ENCODE data around the gene FXN.
A peak's percentile ranks its signal among the peaks of the same experiment; 100 is the strongest.
"Not testable (repeated sequence)": the region's sequence is repeated elsewhere in the genome, so short reads cannot be mapped to it uniquely, and the experiment has no call there.

Gene FXN

GRCh38 chr9:69027355-69028097 lies 8.0 kb upstream of the FXN start:
- no peak for DNase-seq

DNA sequence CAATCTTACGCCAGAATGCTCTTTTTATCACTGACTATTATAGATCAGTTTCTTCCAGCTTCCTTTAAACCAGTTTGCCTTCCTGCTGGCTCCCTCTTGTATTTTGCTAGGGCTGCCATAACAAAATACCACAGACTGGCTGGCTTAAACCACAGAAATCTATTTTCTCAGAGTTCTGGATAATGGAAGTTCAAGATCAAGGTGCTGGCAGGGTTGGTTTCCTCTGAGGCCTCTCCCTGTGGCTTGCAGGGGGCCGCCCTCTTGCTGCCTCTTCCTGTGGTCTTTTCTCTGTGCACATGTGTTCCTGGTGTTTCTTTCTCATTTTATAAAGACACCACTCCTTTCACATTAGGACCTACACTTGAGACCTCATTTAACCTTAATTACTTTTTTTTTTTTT lies 6.8 kb upstream of the FXN start:
- DNase-seq: peak; percentile 41

DNA sequence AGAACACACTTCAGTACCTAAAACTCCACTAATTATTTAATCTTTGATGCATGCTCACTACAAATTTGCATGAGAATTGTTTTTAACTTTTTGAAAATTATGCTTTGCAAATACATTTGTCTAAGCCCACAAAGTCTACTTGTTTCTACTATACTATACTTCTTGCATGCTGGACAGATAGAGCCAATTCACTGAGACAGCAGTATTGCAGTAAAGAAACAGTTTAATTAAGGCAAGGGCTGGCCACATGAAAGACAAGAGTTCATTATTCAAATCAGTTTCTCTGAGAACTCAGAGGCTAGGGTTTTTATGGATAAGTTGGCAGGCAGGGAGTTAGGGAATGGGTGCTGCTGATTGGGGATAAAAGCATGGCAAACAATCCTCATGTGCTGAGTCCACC lies 6.0 kb upstream of the FXN start:
- no peak for DNase-seq

GRCh38 chr9:69030851-69031645 lies 4.5 kb upstream of the FXN start:
- no peak for DNase-seq

DNA sequence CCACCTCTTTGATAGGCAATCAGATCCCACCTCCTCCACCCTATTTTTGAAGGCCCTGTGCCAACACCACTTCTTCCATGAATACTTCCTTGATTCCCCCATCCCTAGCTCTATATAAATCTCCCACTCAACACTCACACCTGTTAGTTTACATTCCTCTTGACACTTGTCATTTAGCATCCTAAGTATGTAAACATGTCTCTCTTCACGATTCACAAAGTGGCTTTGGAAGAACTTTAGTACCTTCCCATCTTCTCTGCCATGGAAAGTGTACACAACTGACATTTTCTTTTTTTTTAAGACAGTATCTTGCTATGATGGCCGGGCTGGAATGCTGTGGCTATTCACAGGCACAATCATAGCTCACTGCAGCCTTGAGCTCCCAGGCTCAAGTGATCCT lies 1.5 kb upstream of the FXN start:
- no peak for DNase-seq

DNA sequence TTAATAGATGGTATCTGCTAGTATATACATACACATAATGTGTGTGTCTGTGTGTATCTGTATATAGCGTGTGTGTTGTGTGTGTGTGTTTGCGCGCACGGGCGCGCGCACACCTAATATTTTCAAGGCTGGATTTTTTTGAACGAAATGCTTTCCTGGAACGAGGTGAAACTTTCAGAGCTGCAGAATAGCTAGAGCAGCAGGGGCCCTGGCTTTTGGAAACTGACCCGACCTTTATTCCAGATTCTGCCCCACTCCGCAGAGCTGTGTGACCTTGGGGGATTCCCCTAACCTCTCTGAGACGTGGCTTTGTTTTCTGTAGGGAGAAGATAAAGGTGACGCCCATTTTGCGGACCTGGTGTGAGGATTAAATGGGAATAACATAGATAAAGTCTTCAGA lies 757 bp downstream of the FXN start:
- peak; percentile 26 for DNase-seq

GRCh38 chr9:69036799-69037198 lies 1.2 kb downstream of the FXN start:
- DNase-seq: no peak

DNA sequence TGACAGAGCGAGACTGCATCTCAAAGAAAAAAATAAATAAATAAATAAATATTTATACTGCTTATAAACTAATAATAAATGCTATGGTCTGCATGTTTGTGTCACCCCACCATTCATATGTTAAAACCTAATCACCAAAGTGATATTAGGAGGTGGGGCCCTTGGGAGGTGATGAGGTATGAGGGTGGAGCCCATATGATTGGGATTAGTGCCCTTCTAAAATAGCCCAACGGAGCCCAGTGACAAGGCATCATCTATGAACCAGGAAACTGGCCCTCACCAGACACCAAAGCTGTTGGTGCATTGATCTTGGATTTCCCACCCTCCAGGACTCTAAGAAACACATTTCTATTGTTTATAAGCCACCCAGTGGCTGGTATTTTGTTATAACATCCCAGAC lies 5.1 kb downstream of the FXN start:
- no peak for DNase-seq

GRCh38 chr9:69044240-69045219 lies 9.0 kb downstream of the FXN start:
- DNase-seq: no peak

DNA sequence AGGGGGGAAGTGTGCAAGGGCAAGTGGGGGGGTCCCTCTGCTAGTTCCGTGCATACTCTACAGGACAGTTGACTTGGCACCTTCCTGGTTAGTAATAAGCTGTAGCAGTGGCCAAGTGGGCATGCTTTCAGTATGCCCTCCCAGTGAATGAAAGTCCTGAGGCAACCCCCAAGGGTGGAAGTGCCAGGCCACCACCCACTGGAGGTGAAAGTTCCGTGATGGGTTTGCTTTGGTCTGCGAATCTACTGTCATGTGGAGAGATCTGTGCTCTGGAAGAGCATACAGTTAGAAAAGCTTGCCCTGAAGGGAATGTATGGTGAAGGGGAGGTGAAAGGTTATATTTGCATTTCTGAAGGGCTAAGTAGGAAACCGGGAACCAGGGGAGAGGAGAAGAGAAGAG lies 10.3 kb downstream of the FXN start:
- DNase-seq: no peak

GRCh38 chr9:69046723-69047122 lies 11.2 kb downstream of the FXN start:
- DNase-seq: no peak

DNA sequence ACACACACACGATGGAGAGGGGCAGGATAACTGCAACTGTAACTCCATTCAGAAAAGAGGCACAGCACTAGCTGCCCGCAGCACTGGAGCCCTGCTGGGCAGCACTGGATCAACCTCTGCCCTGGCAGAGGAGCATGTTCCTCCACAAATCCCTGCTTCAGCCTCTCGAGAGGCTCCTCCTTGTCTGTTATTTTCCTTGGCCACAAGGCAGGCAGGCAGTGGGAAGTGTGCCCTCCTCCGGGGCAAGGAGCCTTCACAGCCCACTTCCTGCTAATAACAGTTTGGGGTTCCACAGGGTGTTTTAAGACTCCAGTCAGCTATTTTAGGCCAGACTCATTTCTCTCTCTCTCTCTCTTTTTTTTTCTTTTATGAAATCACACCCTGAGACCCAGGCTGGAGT lies 11.8 kb downstream of the FXN start:
- peak; percentile 35 for DNase-seq

- DNase-seq: no peak
These were observed 13.5 kb downstream of the FXN start for GRCh38 chr9:69049094-69049493.

GRCh38 chr9:69050936-69051335 lies 15.4 kb downstream of the FXN start:
- DNase-seq: not testable (repeated sequence)

- DNase-seq: no peak
These were observed 19.4 kb downstream of the FXN start for GRCh38 chr9:69054989-69055388.

- no peak for DNase-seq
These were observed 20.8 kb downstream of the FXN start for GRCh38 chr9:69056191-69056815.

DNA sequence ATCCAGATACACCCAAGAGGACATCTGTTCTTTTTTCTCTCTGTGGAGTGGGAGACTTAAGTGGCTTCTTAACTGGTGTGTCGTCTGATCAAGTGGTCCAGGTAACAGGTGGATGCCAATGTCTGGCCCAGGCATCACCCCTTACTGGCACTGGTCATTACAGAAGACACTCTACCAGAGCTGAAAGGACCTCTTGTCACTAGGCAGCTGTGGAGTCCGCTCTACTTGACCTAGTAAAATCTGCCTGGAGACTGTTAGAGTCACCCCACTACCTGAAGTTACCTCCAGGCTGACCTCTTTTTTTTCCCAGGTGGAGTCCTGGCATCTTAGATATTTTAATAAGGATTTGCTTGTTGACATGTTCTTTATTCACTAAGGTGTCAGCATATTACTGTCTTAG lies 22.5 kb downstream of the FXN start:
- no peak for DNase-seq

GRCh38 chr9:69060766-69061165 lies 25.2 kb downstream of the FXN start:
- DNase-seq: no peak

GRCh38 chr9:69062195-69062594 lies 26.6 kb downstream of the FXN start:
- DNase-seq: no peak

DNA sequence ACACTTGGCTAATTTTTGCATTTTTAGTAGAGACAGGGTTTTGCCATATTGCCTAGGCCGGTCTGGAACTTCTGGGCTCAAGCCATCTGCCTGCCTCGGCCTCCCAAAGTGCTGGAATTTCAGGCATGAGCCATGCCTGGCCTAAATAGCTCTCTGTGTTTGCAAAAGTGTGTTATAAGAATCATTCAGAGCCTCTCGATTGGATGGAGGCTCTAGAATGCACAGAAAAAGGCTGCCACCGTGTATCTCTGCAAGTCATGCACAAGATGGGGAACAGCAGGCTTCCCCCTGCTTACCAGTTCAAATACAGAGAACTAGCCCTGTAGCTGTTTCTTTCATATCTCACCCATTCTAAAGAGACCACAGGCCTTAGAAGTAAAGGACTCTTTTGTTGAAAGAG lies 28.3 kb downstream of the FXN start:
- DNase-seq: no peak

DNA sequence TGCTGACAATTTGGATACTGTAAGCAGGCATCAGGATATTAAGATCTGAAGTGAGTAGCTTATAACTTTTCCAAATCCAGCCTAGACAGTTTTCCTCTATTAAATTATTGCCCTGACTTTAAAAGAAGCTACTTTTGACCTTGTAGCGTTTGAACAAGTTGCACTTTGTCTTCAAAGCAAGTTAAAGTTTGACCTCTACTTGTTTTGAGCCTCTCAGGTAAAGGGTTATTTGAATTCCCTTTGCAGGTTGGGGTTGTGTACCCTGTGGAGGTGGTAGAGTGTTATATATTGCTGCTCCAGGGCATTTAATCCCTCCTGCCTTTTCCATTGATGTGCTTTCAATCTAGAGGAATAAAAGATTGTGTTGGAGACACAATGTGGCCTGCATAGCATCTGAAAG lies 30.1 kb downstream of the FXN start:
- DNase-seq: no peak

DNA sequence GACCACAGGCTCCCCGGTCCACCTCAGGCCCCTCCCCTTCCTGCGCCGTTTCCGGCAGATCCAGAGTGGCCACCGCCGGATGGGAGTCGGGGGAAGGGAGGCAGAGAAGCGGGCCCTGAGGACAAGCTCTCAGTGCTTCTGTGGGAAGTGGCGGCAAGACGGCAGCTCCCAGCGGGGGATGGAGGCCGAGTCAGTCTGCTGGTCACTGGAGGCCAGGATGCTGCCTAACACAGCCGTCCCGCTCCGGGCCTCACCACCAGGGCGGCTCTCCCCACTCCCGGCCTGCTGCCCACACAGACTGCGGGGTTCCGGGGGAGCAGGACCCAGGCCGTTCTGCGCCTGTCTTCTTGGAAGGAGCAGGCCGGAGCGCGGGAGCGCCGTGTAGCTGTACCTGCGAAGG lies 31.4 kb downstream of the FXN start:
- DNase-seq: no peak

GRCh38 chr9:69070201-69070600 lies 34.6 kb downstream of the FXN start:
- DNase-seq: no peak

Measured in femur (tissue), 1 donor.